Measurements from ENCODE around the gene SRPRA.
"Not testable (repeated sequence)": the region's sequence is repeated elsewhere in the genome, so short reads cannot be mapped to it uniquely, and the experiment has no call there.

Gene SRPRA

GRCh38 chr11:126268708-126269579, at the start of gene SRPRA, which contains the start of gene FOXRED1:
SRPRA (minus strand) TSS chr11:126268895; CDS start chr11:126268804, 91 bp downstream.
FOXRED1 (plus strand) TSS chr11:126269154; CDS start chr11:126269207, 53 bp downstream.
- peak; percentile 91 for DNase-seq

- DNase-seq: no peak
Observed at GRCh38 chr11:126317756-126318573, 49.3 kb upstream of the SRPRA start.

- DNase-seq: no peak
Observed at GRCh38 chr11:126317432-126317755, 48.7 kb upstream of the SRPRA start.

- no peak for DNase-seq
Observed at GRCh38 chr11:126313826-126314225, 45.1 kb upstream of the SRPRA start.

GRCh38 chr11:126312961-126313360, 44.3 kb upstream of the SRPRA start:
- DNase-seq: no peak

- no peak for DNase-seq
Observed at GRCh38 chr11:126311401-126312291, 43.0 kb upstream of the SRPRA start.

- DNase-seq: no peak
Observed at GRCh38 chr11:126310992-126311310, 42.3 kb upstream of the SRPRA start.

GRCh38 chr11:126310200-126310991, 41.7 kb upstream of the SRPRA start:
- no peak for DNase-seq

- not testable (repeated sequence) for DNase-seq
Observed at GRCh38 chr11:126308771-126309170, 40.1 kb upstream of the SRPRA start.

GRCh38 chr11:126308271-126308671, 39.6 kb upstream of the SRPRA start:
- no peak for DNase-seq

- no peak for DNase-seq
Observed at GRCh38 chr11:126307706-126308105, 39.0 kb upstream of the SRPRA start.

GRCh38 chr11:126305699-126306098, 37.0 kb upstream of the SRPRA start:
- no peak for DNase-seq

- DNase-seq: no peak
Observed at GRCh38 chr11:126304457-126305075, 35.9 kb upstream of the SRPRA start.

- peak; percentile 62 for DNase-seq
Observed at GRCh38 chr11:126303623-126304456, 35.1 kb upstream of the SRPRA start, which contains the start of gene DCPS. DCPS (plus strand) TSS chr11:126304060; CDS start chr11:126304081, 21 bp downstream.

- no peak for DNase-seq
Observed at GRCh38 chr11:126297004-126297403, 28.3 kb upstream of the SRPRA start.

- no peak for DNase-seq
Observed at GRCh38 chr11:126293726-126294125, 25.0 kb upstream of the SRPRA start.

GRCh38 chr11:126290887-126291286, 22.2 kb upstream of the SRPRA start:
- no peak for DNase-seq

- DNase-seq: no peak
Observed at GRCh38 chr11:126288237-126288636, 19.5 kb upstream of the SRPRA start.

- DNase-seq: peak; percentile 9
Observed at GRCh38 chr11:126284829-126285228, 16.1 kb upstream of the SRPRA start.
